HUES64 (cell line): ENCODE data around the gene GDF10.

Experiments
- H3K27ac ChIP-seq: 2 replicates; pipeline ENCODE4 v1.7.0; 2013; ENCODE audit warnings: low read depth, low read length, inconsistent platforms
- H3K27me3 ChIP-seq: 2 replicates; pipeline ENCODE4 v1.6.1; 2013; ENCODE audit warnings: mild to moderate bottlenecking, low read length; ENCODE audit not compliant: insufficient read depth
- H3K36me3 ChIP-seq: 2 replicates; pipeline ENCODE4 v1.6.1; 2013; ENCODE audit warnings: mild to moderate bottlenecking, low read length; ENCODE audit not compliant: insufficient read depth
- H3K4me1 ChIP-seq: 2 replicates; pipeline ENCODE4 v1.6.1; 2013; ENCODE audit warnings: mild to moderate bottlenecking, low read length, moderate library complexity; ENCODE audit not compliant: insufficient read depth
- H3K4me3 ChIP-seq: 2 replicates; pipeline ENCODE4 v1.5.1; 2013; ENCODE audit warnings: mild to moderate bottlenecking, low read length, moderate library complexity
- H3K9ac ChIP-seq: 2 replicates; pipeline ENCODE4 v1.6.1; 2013; ENCODE audit warnings: mild to moderate bottlenecking, low read depth, low read length
- H3K9me3 ChIP-seq: 2 replicates; pipeline ENCODE4 v1.6.1; 2013; ENCODE audit warnings: low read depth, low read length; ENCODE audit not compliant: insufficient read depth
- WGBS: fragments of 150-250, 120-280 bp; methylation state at CpG from one replicate; pipeline ENCODE4 v1.1.7; 2013; ENCODE audit warnings: missing lambda C conversion rate; 5-methylcytosine and 5-hydroxymethylcytosine counted together

GDF10 gene

DNA sequence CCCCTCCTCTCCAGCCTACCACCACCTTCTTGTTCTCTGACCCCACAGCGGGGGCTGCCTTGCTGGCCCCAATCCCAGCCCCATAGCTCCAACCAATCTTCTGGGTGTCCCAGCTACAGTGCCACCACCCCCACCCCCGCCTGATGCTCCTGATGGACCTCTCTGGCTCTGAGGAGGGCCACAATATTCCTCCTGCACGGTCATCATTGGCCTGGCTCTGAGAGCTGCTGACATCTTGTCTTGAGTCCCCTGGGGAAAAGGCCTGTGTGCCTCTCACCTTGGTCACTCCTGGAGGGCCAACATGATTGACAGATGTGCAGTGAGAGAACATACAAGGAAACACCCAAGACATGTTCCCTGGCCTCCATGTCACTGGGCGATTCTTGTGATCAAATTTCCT lies 29.9 kb downstream of the GDF10 start:
- no peaks in the 10 kb centered on the region for H3K4me1 ChIP-seq
- WGBS, result 92% methylated on average over 4 of the region's 4 CpGs

DNA sequence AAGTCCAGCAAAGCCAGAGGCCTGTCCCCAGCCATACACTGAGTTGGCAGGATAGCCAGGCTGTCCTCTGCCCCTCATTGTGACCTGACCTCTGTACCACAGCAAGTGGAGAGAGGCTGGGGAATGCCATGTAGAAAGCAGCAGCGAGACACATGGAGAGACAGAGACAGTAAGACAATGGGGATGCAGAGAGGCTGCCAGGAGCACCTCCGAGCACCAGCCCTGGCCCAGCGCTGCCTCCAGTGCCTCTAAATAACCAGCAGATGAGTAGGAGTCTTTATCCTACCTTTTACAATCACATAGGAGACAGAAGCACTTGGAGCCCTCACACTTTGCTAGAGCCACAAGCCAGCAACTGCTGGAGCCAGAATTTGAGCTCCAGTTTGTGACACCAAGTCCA lies 30.4 kb downstream of the GDF10 start:
- H3K4me1 ChIP-seq, result no peaks in the 10 kb centered on the region
- H3K27ac ChIP-seq, result no peak overlapping the region
- H3K4me3 ChIP-seq, result no peak overlapping the region
- H3K9ac ChIP-seq, result no peak overlapping the region
- H3K27me3 ChIP-seq, result 0 out of 2 replicates have a peak, but pooled peaks cover 6% of the 10 kb centered on the region
- no peaks in the 10 kb centered on the region for H3K9me3 ChIP-seq
- 88% methylated on average over 3 of the region's 3 CpGs for WGBS
- H3K36me3 ChIP-seq, result no peaks in the 10 kb centered on the region

More for the DNA sequence above, 29.9 kb downstream of the GDF10 start:
- Histone ChIP-seq H3K9me3 (no peaks in the 10 kb centered on the region), H3K36me3 (no peaks in the 10 kb centered on the region), H3K4me3 (no peak overlapping the region), H3K27ac (no peak overlapping the region), H3K27me3 (peaks cover 2% of the 10 kb centered on the region; the same call in 1 of the 2 replicates), H3K9ac (no peak overlapping the region)

- H3K4me1 ChIP-seq, result no peaks in the 10 kb centered on the region
- H3K27ac ChIP-seq, result no peak overlapping the region
- no peak overlapping the region for H3K9ac ChIP-seq
- no peak overlapping the region for H3K4me3 ChIP-seq
- H3K36me3 ChIP-seq, result no peaks in the 10 kb centered on the region
- H3K27me3 ChIP-seq, result 0 out of 2 replicates have a peak, but pooled peaks cover 6% of the 10 kb centered on the region
- H3K9me3 ChIP-seq, result no peaks in the 10 kb centered on the region
- WGBS, result 92% methylated on average over 3 of the region's 3 CpGs
These were observed 30.8 kb downstream of the GDF10 start for GRCh38 chr10:47330804-47331203.

DNA sequence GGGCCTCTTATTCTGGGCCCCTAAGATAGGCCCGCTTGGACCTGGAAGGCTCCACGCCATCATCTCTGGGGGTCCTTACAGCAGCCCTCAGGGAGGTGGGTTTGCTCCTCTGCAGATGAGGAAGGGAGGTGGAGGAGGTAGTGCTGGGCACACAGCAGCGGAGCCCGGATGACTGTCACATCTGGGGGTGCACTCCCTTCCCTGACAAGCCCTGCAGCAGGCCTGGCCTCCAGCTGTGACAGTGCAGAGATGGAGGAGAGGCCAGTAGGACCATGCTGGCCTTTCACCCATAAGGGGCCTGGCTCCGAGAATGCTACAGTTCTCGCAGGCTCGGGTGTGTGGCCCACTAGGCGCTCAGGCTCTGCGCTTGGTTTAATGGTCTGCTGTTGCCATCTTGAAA lies 31.5 kb downstream of the GDF10 start:
- Histone ChIP-seq H3K9ac (no peak overlapping the region), H3K27ac (no peak overlapping the region), H3K27me3 (0 out of 2 replicates have a peak, but pooled peaks cover 6% of the 10 kb centered on the region), H3K36me3 (no peaks in the 10 kb centered on the region), H3K4me3 (no peak overlapping the region), H3K4me1 (no peaks in the 10 kb centered on the region), H3K9me3 (no peaks in the 10 kb centered on the region)
- 94% methylated on average over 9 of the region's 9 CpGs for WGBS

DNA sequence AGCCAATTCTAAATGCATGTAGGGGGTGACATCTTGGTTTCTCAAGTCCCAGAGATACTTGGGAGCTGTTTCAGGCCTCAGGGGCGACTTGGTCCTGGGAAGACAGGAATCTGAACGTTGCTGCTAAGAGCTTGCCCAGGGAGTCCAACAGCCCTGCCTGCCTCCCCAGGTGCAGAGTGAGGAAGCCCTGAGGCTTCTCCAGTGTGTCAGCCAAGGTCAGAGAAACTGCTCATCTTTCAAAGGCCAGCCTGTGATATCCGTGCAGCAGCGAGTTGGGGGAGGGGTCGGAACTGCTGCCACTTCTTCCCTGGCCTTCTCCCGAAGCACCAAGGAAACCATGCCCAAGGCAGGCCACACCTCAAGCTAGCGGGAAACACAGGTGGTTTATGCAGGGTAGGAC lies 32.0 kb downstream of the GDF10 start:
- WGBS, result 72% methylated on average over 7 of the region's 7 CpGs
- Histone ChIP-seq H3K36me3 (no peaks in the 10 kb centered on the region), H3K9me3 (no peaks in the 10 kb centered on the region), H3K9ac (no peak overlapping the region), H3K27me3 (0 out of 2 replicates have a peak, but pooled peaks cover 6% of the 10 kb centered on the region), H3K27ac (no peak overlapping the region), H3K4me1 (no peaks in the 10 kb centered on the region), H3K4me3 (no peak overlapping the region)

DNA sequence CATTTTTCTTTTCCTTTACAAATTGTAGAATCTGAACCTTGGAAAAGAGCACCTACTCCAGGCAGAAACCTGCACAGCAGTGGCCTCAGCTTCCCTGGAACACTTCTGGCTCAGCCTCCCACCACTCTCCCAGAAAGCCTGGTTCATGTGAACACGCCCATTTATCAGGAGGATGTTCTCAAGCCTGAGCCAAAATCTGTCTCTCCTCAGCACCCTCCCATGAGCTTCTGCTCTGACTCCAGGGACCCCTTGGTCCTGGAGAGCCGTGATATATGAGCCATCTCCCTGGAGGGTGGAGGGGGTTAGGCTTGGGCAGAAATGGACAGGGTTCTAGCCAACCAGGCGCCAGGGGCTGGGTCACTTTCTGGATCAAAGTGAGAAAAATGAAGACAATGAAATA lies 32.4 kb downstream of the GDF10 start:
- Histone ChIP-seq H3K27me3 (0 out of 2 replicates have a peak, but pooled peaks cover 6% of the 10 kb centered on the region), H3K9me3 (no peaks in the 10 kb centered on the region), H3K9ac (no peak overlapping the region), H3K36me3 (no peaks in the 10 kb centered on the region), H3K4me1 (no peaks in the 10 kb centered on the region), H3K4me3 (no peak overlapping the region), H3K27ac (no peak overlapping the region)
- WGBS, result 88% methylated on average over 3 of the region's 3 CpGs

DNA sequence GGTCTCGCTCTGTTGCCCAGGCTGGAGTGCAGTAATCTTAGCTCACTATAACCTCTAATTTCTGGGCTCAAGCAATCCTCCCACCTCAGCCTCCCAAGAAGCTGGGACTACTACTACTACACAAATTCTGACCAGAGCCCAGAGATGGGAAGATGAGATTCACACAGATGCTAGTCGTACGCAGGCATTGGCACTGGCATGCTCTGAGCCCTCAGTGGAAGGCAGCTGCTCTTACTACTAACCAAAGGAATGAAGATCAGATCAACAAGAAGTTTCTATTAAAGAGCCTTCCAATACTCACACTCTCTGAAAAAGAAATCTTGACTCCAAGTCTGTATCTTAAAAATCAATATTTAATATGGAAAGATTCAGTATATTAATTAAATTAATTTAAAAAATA lies 32.9 kb downstream of the GDF10 start:
- 0 out of 2 replicates have a peak, but pooled peaks cover 6% of the 10 kb centered on the region for H3K27me3 ChIP-seq
- H3K27ac ChIP-seq, result no peak overlapping the region
- no peak overlapping the region for H3K9ac ChIP-seq
- H3K9me3 ChIP-seq, result no peaks in the 10 kb centered on the region
- H3K4me1 ChIP-seq, result no peaks in the 10 kb centered on the region
- no peak overlapping the region for H3K4me3 ChIP-seq
- over 99% methylated on average over 3 of the region's 3 CpGs for WGBS
- H3K36me3 ChIP-seq, result no peaks in the 10 kb centered on the region

- no peak overlapping the region for H3K4me3 ChIP-seq
- no peak overlapping the region for H3K27ac ChIP-seq
- H3K27me3 ChIP-seq, result 0 out of 2 replicates have a peak, but pooled peaks cover 6% of the 10 kb centered on the region
- H3K4me1 ChIP-seq, result no peaks in the 10 kb centered on the region
- H3K9ac ChIP-seq, result no peak overlapping the region
- H3K9me3 ChIP-seq, result no peaks in the 10 kb centered on the region
- 96% methylated on average over 4 of the region's 6 CpGs for WGBS
- no peaks in the 10 kb centered on the region for H3K36me3 ChIP-seq
These were observed 33.5 kb downstream of the GDF10 start for GRCh38 chr10:47333532-47333931.

DNA sequence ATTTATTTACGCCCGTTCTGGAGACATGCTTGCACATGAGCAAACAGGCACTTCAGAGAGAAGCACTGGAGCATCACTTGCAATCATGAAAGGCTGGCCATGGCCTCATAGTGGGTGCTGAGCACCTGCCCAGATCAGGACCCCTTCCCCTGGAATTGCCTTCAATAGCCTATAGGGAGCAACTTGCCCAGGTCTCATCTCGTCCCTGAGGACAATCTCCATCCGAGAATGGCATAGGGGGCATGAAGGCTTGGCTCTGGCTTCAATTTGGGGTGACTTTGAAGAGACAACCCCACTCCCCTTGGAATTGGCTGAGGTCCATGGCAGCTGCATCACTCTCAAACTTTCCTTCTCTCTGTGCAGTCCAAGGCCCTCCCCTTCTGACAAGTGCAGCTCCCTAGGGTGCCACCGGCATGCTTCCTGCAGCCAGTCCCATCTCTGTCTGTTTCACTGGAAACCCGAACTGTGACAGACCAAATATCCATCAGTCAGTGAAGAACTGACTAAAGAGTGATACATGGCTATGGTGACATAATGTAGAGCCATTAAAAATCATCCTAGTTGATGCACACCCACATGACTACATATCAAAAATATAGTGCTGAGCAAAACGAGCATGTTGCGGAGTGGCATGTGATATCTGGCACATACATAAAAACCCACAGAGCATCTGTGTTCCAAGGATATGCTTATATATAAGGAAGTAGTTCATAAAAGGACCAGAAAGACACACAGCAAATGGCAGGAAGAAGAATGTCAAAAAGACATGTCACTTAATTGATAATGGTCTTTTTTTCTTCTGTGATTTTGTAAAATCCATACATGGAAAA lies 34.7 kb downstream of the GDF10 start:
- H3K36me3 ChIP-seq, result no peaks in the 10 kb centered on the region
- 90% methylated on average over 8 of the region's 8 CpGs for WGBS
- H3K27me3 ChIP-seq, result 0 out of 2 replicates have a peak, but pooled peaks cover 6% of the 10 kb centered on the region
- H3K9me3 ChIP-seq, result no peaks in the 10 kb centered on the region
- no peak overlapping the region for H3K9ac ChIP-seq
- H3K27ac ChIP-seq, result no peak overlapping the region
- H3K4me1 ChIP-seq, result no peaks in the 10 kb centered on the region
- no peak overlapping the region for H3K4me3 ChIP-seq

DNA sequence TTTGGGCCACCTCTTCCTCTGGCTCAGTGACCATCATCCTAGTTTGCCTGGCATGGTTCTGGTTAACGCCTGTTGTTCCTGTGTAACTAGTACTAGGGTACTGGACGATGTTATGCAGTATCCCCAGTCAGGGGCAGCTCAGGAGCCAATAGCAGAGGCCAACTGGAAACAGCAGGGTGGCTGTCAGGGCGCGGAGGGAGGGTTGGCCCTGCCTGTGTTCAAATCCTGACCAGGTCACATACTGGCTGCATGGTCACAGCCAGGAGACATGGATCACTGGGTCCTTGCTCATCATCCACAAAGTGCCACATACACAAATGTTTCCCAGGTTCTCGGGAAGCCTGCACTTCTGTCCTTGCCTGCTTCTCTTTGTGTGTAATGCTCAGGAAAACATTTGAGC lies 35.9 kb downstream of the GDF10 start:
- Histone ChIP-seq H3K27ac (no peak overlapping the region), H3K27me3 (0 out of 2 replicates have a peak, but pooled peaks cover 6% of the 10 kb centered on the region), H3K9ac (no peak overlapping the region), H3K9me3 (no peaks in the 10 kb centered on the region), H3K36me3 (no peaks in the 10 kb centered on the region), H3K4me1 (no peaks in the 10 kb centered on the region), H3K4me3 (no peak overlapping the region)
- 90% methylated on average over 5 of the region's 5 CpGs for WGBS

DNA sequence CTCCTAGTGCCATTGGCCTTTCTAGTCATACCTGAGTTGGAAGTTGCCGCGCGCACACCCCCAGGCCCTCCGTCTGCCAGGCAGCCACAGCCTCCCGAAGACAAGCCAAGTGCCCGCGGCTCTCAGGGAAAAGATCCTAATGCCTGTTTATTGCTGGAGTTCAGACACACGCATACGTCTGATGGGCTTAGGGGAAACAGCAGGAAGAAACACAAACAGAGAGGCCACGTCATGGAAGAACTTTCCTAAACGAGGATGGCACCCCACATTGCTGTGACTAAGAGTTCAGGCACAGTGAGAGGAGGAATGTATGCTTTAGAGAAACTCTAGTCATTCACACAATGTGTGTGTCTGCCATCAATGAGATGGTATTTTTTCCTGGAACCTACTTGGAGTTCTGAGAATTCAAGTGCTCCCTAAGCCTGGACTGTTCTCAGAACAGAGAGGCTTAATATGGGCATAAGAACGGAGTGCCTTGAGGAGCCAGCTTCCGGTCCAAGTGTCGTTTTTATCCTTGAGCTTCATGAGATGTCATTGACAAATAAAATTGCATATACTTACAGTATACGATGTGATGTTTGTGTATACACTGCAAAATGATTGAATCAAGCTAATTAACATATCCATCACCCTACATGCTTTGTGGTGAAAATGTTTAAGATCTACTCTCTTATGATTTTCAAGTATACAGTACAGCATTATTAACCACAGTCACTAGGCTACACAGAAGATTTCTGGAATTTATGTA lies 36.6 kb downstream of the GDF10 start:
- Histone ChIP-seq H3K9ac (no peak overlapping the region), H3K36me3 (no peaks in the 10 kb centered on the region), H3K27ac (no peak overlapping the region), H3K4me1 (no peaks in the 10 kb centered on the region), H3K4me3 (no peak overlapping the region), H3K27me3 (0 out of 2 replicates have a peak, but pooled peaks cover 6% of the 10 kb centered on the region), H3K9me3 (no peaks in the 10 kb centered on the region)
- WGBS, result 91% methylated on average over 14 of the region's 15 CpGs
